H1 (cell line): ENCODE data around the gene WSCD2. TPM values are rescaled to one million over a fixed set of nuclear protein-coding genes. Genes with fewer than 3 reads are reported as not detected.

Experiments used
- CTCF ChIA-PET: fragments of 300-600 bp; sonication (Branson Sonifier 250); formaldehyde crosslinking; loops from one replicate; lab custom pipeline; 2021; ENCODE audit not compliant: partially characterized antibody; lab: Charles Lee
- POLR2A ChIA-PET: fragments of 300-600 bp; sonication (Branson Sonifier 250); formaldehyde crosslinking; loops from one replicate; lab custom pipeline; 2021; ENCODE audit warnings: inconsistent platforms; ENCODE audit not compliant: partially characterized antibody; lab: Charles Lee
- DNase-seq, 2 experiments: peaks; one replicate each; pipeline versions ENCODE4 v3.0.0 to v3.0.0-alpha.2; 2010 to 2022; ENCODE audit warnings: low spot score in 2 of 2, low read depth in 1 of 2, mixed read lengths in 1 of 2
- FAIRE-seq: peaks from 2 replicates; lab custom pipeline; 2011; peaks lifted over from hg19 to GRCh38; lab: Jason Lieb, UNC
- H2AFZ ChIP-seq: 2 replicates; pipeline ENCODE4 v1.8.1; 2012; ENCODE audit warnings: low read length, inconsistent platforms
- H2AK5ac ChIP-seq: 2 replicates; pipeline ENCODE4 v1.6.1; 2013; ENCODE audit warnings: low read depth, low read length
- H2BK120ac ChIP-seq: replicated peaks from 2 replicates; pipeline ENCODE3; 2013; ENCODE audit warnings: low read depth, low read length, inconsistent platforms
- H2BK12ac ChIP-seq: 2 replicates; pipeline ENCODE4 v1.6.1; 2013; ENCODE audit warnings: low read depth, low read length
- H2BK15ac ChIP-seq: 2 replicates; pipeline ENCODE4 v1.6.1; 2013; ENCODE audit warnings: low read length
- H2BK20ac ChIP-seq: 2 replicates; pipeline ENCODE4 v1.6.1; 2013; ENCODE audit warnings: low read length
- H2BK5ac ChIP-seq: 2 replicates; pipeline ENCODE4 v1.6.1; 2013; ENCODE audit warnings: low read depth, low read length
- H3K14ac ChIP-seq: 2 replicates; pipeline ENCODE4 v1.6.1; 2013; ENCODE audit warnings: inconsistent platforms; ENCODE audit not compliant: insufficient read length
- H3K18ac ChIP-seq: 2 replicates; pipeline ENCODE4 v1.6.1; 2013; ENCODE audit warnings: low read length; ENCODE audit errors: extremely low read depth
- H3K23ac ChIP-seq: 2 replicates; pipeline ENCODE4 v1.6.1; 2013; ENCODE audit warnings: inconsistent platforms; ENCODE audit not compliant: insufficient read length
- H3K23me2 ChIP-seq: 2 replicates; pipeline ENCODE4 v1.6.1; 2013; ENCODE audit warnings: low read depth, low read length
- H3K27ac ChIP-seq: 2 replicates; pipeline ENCODE4 v1.6.1; 2011; ENCODE audit warnings: low read depth, low read length, inconsistent platforms
- H3K27me3 ChIP-seq, 4 experiments: replicated peaks in 1 of 4; 1 replicate in 1 of 4; 2 replicates in 3 of 4; pipeline versions ENCODE4 v1.6.1 to v1.8.1; 2011 to 2013; ENCODE audit warnings: low read length in 3 of 4, mild to moderate bottlenecking in 3 of 4, inconsistent platforms in 2 of 4, mixed read lengths in 2 of 4, moderate library complexity in 1 of 4; ENCODE audit not compliant: control insufficient read depth in 3 of 4, insufficient read depth in 3 of 4; ENCODE audit errors: extremely low read depth in 1 of 4
- H3K36me3 ChIP-seq, 4 experiments: 2 replicates each; pipeline versions ENCODE4 v1.6.1 to v1.8.1; 2011 to 2013; ENCODE audit warnings: mild to moderate bottlenecking in 4 of 4, low read length in 3 of 4, moderate library complexity in 2 of 4, control low read depth in 1 of 4, inconsistent platforms in 1 of 4; ENCODE audit not compliant: insufficient read depth in 4 of 4, control insufficient read depth in 2 of 4
- H3K4ac ChIP-seq: replicated peaks from 2 replicates; pipeline ENCODE3; 2013; ENCODE audit warnings: low read length, low read depth, mixed read lengths, inconsistent platforms; ENCODE audit not compliant: insufficient read length
- H3K4me1 ChIP-seq, 4 experiments: replicated peaks in 1 of 4; 1 replicate in 1 of 4; 2 replicates in 3 of 4; pipeline versions ENCODE4 v1.6.1 to v1.8.1; 2011 to 2013; ENCODE audit warnings: low read length in 3 of 4, inconsistent platforms in 2 of 4, mixed read lengths in 1 of 4; ENCODE audit not compliant: insufficient read depth in 4 of 4, control insufficient read depth in 3 of 4
- H3K4me2 ChIP-seq, 2 experiments: 2 replicates each; pipeline versions ENCODE4 v1.6.1 to v1.8.1; 2011 to 2013; ENCODE audit warnings: low read depth in 2 of 2, low read length in 2 of 2, control low read depth in 1 of 2, inconsistent platforms in 1 of 2, mild to moderate bottlenecking in 1 of 2; ENCODE audit not compliant: insufficient read depth in 1 of 2
- H3K4me3 ChIP-seq, 4 experiments: fragments of 200-600, 300-600 bp in 1 of 4; sonication (generic), shearing (Covaris generic), sonication (Bioruptor Twin) in 1 of 4; 2 replicates each; pipeline versions ENCODE4 v1.5.1 to v1.8.1; 2011 to 2016; ENCODE audit warnings: low read length in 4 of 4, low read depth in 3 of 4, control low read depth in 2 of 4, inconsistent platforms in 2 of 4, mild to moderate bottlenecking in 2 of 4, mixed read lengths in 1 of 4, moderate library complexity in 1 of 4; ENCODE audit not compliant: insufficient read depth in 2 of 4; ENCODE audit errors: extremely low read depth in 1 of 4
- H3K56ac ChIP-seq: replicated peaks from 2 replicates; pipeline ENCODE3; 2013; ENCODE audit warnings: low read depth, mild to moderate bottlenecking, mixed read lengths, low read length, inconsistent platforms; ENCODE audit not compliant: insufficient read length
- H3K79me1 ChIP-seq: 2 replicates; pipeline ENCODE4 v1.6.1; 2013; ENCODE audit warnings: low read depth, low read length, control low read depth
- H3K79me2 ChIP-seq, 2 experiments: 2 replicates each; pipeline versions ENCODE4 v1.6.1 to v1.8.1; 2012 to 2013; ENCODE audit warnings: low read length in 2 of 2, mild to moderate bottlenecking in 2 of 2, inconsistent platforms in 1 of 2; ENCODE audit not compliant: insufficient read depth in 2 of 2, control insufficient read depth in 1 of 2
- H3K9ac ChIP-seq, 4 experiments: replicated peaks in 1 of 4; 1 replicate in 1 of 4; 2 replicates in 3 of 4; pipeline versions ENCODE4 v1.6.1 to v1.8.1; 2011 to 2013; ENCODE audit warnings: low read depth in 3 of 4, low read length in 3 of 4, control low read depth in 2 of 4, mild to moderate bottlenecking in 2 of 4, moderate library complexity in 2 of 4, inconsistent platforms in 1 of 4; ENCODE audit errors: extremely low read depth in 1 of 4
- H3K9me3 ChIP-seq, 2 experiments: 2 replicates each; pipeline versions ENCODE4 v1.6.1 to v1.8.1; 2012 to 2013; ENCODE audit warnings: mild to moderate bottlenecking in 2 of 2, moderate library complexity in 2 of 2, control low read depth in 1 of 2, inconsistent platforms in 1 of 2, low read depth in 1 of 2, low read length in 1 of 2, mixed read lengths in 1 of 2; ENCODE audit not compliant: insufficient read depth in 2 of 2
- H4K20me1 ChIP-seq, 2 experiments: replicated peaks in 1 of 2; 2 replicates each; pipeline versions ENCODE3 to v1.8.1; 2011 to 2013; ENCODE audit warnings: inconsistent platforms in 2 of 2, low read length in 2 of 2, mild to moderate bottlenecking in 1 of 2; ENCODE audit not compliant: insufficient read depth in 2 of 2, control insufficient read depth in 1 of 2
- H4K5ac ChIP-seq: 2 replicates; pipeline ENCODE4 v1.6.1; 2013; ENCODE audit warnings: low read length, low read depth, mixed read lengths, inconsistent platforms; ENCODE audit not compliant: insufficient read length
- H4K8ac ChIP-seq: 2 replicates; pipeline ENCODE4 v1.8.0; 2013; ENCODE audit warnings: mild to moderate bottlenecking, moderate library complexity, low read length, inconsistent platforms; ENCODE audit not compliant: insufficient read depth; ENCODE audit errors: extremely low read depth
- H4K91ac ChIP-seq: replicated peaks from 2 replicates; pipeline ENCODE3; 2013; ENCODE audit warnings: low read length, mixed read lengths, inconsistent platforms; ENCODE audit not compliant: insufficient read length
- RBBP5 ChIP-seq: IDR thresholded peaks from 2 replicates; pipeline ENCODE4 v1.7.1; 2012; ENCODE audit warnings: low read depth, mild to moderate bottlenecking, inconsistent platforms, low read length, moderate library complexity, borderline replicate concordance
- WGBS, 2 experiments: shearing (Covaris generic) in 1 of 2; methylation state at CpG; one replicate each; pipeline versions ENCODE4 v1.1.6 to v1.1.7; 2013 to 2015; ENCODE audit warnings: low lambda C conversion rate in 2 of 2, mixed read lengths in 2 of 2, inconsistent platforms in 1 of 2, low coverage in 1 of 2, missing lambda C conversion rate in 1 of 2; ENCODE audit not compliant: insufficient replicate concordance in 2 of 2, insufficient coverage in 1 of 2, insufficient read length in 1 of 2; ENCODE audit errors: extremely low coverage in 1 of 2, missing lambda C conversion rate in 1 of 2; 5-methylcytosine and 5-hydroxymethylcytosine counted together
- polyA plus RNA-seq, 7 experiments: library from polyadenylated mRNA; depleted of rRNA in 3 of 7; stranded (reverse) in 5 of 7; unstranded in 2 of 7; fragments of >200 nt in 5 of 7; fragments of 200-250 nt in 2 of 7; gene quantifications; 1 replicate in 5 of 7; 2 replicates in 1 of 7; 4 replicates in 1 of 7; pipeline versions ENCODE4 v1.2.1 to v1.2.3, GENCODE V29; 2011 to 2013; ENCODE audit warnings: missing spikeins in 2 of 7, mixed read lengths in 2 of 7
- total RNA-seq: library from RNA; stranded (reverse); fragmentation: NEBNext Ultra II Directional; extraction: Animal tissue kit (Norgen Biotek cat#: 25700); gene quantifications from 2 replicates; pipeline ENCODE4 v1.2.1, GENCODE V29; 2021

WSCD2 gene
- total and polyA plus RNA-seq, 2 of the 8 experiments (the other 6 are each of a cell fraction or from before 2014, with no cell fraction given) = 1.3 to 2.2 TPM

DNA sequence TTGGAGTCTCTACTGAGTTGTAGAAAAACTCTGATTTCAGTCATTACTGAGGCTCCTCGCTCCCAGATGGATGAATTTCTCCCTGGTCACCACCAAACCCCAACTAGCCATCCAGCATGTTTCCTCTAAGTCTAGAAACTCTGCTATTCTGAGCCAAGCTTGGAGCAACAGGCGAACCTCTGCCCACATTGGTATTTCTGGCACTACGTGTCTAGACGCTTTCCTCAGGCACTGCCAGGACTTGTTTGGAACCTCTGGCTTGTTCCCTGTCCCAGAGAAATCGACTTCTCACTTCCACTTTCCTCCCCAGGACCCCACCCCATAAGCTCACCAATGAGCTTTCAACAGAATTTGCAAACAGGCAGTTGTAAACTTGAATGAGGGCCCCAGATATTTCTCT, 27.6 kb downstream of the WSCD2 start:
- Histone ChIP-seq H3K27me3 (no peaks in the 10 kb centered on the region), H2BK120ac (peak overlapping the region; percentile 26), H2BK15ac (no peak overlapping the region), H3K14ac (no peak overlapping the region), H2AK5ac (no peak overlapping the region), H2AFZ (no peak overlapping the region), H2BK12ac (no peak overlapping the region), H3K9me3 (no peaks in the 10 kb centered on the region), H3K79me1 (no peaks in the 10 kb centered on the region), H2BK20ac (no peak overlapping the region), H3K18ac (no peak overlapping the region), H4K20me1 (no peaks in the 10 kb centered on the region), H4K91ac (no peak overlapping the region), H3K23me2 (no peaks in the 10 kb centered on the region), H3K4me1 (0 out of 7 replicates have a peak, but pooled peaks cover 0 to 2% (median 0%) of the 10 kb centered on the region in 4 experiments), H3K23ac (no peak overlapping the region), H3K27ac (no peak overlapping the region), H2BK5ac (no peak overlapping the region), H4K5ac (no peak overlapping the region), H3K9ac (no peak overlapping the region), H3K56ac (no peak overlapping the region), H3K4me2 (no peak overlapping the region), H4K8ac (no peak overlapping the region), H3K79me2 (no peaks in the 10 kb centered on the region), H3K36me3 (no peaks in the 10 kb centered on the region), H3K4ac (no peak overlapping the region), H3K4me3 (no peak overlapping the region)
- TF ChIP-seq RBBP5 = no peak
- no peak for FAIRE-seq
- POLR2A ChIA-PET = interaction anchor here (1.3 kb wide), 1 partner anchor 33 kb away, joined by 3 read pairs; no protein-coding TSS in a partner anchor
- DNase-seq = no peak
- CTCF ChIA-PET = no interaction called here
- WGBS, 2 experiments = 93% methylated on average over 5 of the region's 5 CpGs; no CpG with 5 or more reads in 1 of the 2 experiments
